ENCODE measurements around the gene ZEB2.

Gene ZEB2

DNA sequence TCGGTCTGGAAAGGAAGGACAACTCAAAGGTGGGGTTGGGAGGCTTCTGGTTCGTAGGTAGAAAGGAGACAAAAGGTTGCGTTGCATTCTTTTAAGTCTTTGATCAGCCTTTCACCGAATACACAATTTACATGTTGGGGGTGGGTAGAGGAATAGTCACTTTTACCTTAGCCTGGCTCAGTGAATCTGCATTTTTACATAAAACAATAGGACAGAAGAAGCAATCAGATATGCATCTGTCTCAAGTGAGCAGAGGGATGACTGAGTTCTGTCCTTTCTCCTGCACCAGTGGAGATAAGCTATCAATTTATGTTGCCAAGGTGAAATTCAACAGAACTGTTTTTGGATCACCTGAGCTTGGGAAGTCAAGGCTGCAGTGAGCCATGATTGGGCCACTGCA lies 173.7 kb downstream of the ZEB2 start:
- DNase-seq: no peak

DNA sequence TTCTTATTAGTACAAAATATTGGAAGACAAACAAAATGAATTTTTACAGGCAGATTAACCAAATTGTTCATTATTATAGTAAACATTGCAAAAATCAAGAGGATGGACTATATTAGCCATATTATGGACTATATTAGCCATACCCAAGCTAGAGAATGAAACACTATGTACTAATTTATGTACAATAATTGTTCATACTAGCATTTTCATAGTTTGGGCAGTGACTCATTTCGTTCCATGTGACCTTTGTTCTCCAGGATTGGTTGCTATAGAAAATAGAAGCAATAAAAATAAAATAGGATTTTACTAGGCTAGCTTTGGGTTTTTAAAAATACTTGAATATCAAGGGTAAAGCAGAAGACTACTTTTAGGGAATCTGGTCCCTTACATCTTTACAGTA lies 176.8 kb downstream of the ZEB2 start:
- no peak for DNase-seq

DNA sequence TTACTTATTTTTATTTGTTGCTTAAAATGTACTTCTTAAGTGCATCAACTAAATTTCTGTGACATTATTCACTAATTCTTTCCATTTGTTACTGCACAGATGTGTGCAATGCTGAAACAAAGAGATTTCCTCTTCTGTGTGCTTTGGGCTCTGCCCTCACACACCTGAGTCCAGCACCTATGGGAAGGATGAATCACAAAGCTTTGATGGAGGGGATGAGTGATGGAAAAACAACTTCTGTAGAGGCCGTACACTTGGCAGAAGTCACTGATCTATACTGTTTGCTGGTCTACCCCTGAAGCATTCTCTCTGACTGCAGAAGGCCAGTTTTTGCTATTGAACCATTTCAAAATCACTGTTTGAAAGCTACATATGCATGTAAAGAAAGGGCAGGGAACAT lies 178.4 kb downstream of the ZEB2 start:
- DNase-seq: no peak

DNA sequence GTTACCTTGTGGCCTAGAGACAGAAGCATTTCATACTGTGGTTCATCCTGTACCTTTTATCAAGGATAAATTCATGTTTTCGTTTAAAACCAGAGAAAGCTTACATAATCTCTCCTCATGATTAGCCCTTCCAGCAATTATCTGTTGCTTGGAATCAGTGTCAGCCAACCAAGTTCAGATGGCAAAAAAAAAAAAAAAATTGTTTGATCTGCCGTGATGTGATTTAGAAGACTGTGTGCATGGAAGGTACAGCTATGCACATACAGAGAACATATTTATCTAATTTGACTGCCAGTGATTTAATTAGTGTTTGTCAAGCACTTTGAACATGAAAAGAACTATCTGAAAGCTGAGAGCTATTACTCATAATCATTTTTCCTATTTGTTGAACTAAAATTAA lies 180.9 kb downstream of the ZEB2 start:
- no peak for DNase-seq

DNA sequence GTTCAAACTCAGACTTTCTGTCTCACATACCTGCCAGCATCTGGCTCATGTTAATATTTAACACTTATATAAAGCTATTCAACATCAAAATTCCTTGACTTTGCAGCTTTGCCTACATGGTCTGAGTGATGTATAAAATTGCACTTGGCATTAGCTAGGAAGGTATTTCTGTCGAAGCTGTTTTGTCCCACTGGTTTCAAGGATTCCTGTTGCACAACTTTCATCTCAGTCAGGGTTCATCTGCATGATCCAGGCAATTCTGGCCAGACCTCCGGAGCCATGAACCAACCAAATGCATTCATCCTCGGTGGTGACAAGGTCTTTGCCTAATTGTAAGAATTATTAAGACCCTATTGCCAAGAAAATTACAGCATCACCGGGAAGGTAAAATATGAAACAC lies 185.4 kb downstream of the ZEB2 start:
- no peak for DNase-seq

Data from CD4-positive, alpha-beta T cell treated with Interferon gamma for 1 hour (primary cell).